Upper lobe of right lung (tissue), 1 donor: ENCODE results near the gene UBA5. TPM values are rescaled to one million over a fixed set of nuclear protein-coding genes. Genes with fewer than 3 reads are reported as not detected.

ENCODE experiments used
- ATAC-seq: fragments of 200-7000 bp; cut with Tn5 transposase; one replicate; pipeline ENCODE4 v1.9.1; 2020; ENCODE audit warnings: mild to moderate bottlenecking, moderate library complexity
- DNase-seq: peaks from one replicate; pipeline ENCODE4 v3.0.0-alpha.2; 2020
- H3K27ac ChIP-seq: fragments of 200-600 bp; one replicate; pipeline ENCODE4 v1.8.0; 2022
- H3K27me3 ChIP-seq: fragments of 200-600 bp; one replicate; pipeline ENCODE4 v1.8.0; 2022; ENCODE audit warnings: mild to moderate bottlenecking
- H3K36me3 ChIP-seq: fragments of 200-600 bp; one replicate; pipeline ENCODE4 v1.8.0; 2022
- H3K4me1 ChIP-seq: fragments of 200-600 bp; one replicate; pipeline ENCODE4 v1.8.0; 2022
- H3K4me3 ChIP-seq: fragments of 200-600 bp; one replicate; pipeline ENCODE4 v1.8.0; 2022; ENCODE audit warnings: mild to moderate bottlenecking
- H3K9me3 ChIP-seq: fragments of 200-600 bp; one replicate; pipeline ENCODE4 v1.8.0; 2022
- CTCF ChIP-seq: fragments of 200-600 bp; IDR thresholded peaks from one replicate; pipeline ENCODE4 v1.8.0; 2022; ENCODE audit warnings: antibody characterized with exemption
- intact Hi-C: fragments of 100-400 bp; cut with DNase I; formaldehyde crosslinking; loops from one replicate; pipeline ENCODE4 v1.11.0; 2022
- total RNA-seq: library from RNA; stranded (reverse); fragmentation: NEBNext Ultra II Directional; extraction: Animal tissue kit (Norgen Biotek cat#: 25700); gene quantifications from one replicate; pipeline ENCODE4 v1.2.1, GENCODE V29; 2021
- donor health status: DM: no; HTN: yes; CAD: no; lungs with severe emphysema.

Gene UBA5
- total RNA-seq, 1 donor from 2014 or later: 35.1 TPM

GRCh38 chr3:132660811-132661070, 612 bp downstream of the UBA5 start:
- DNase-seq: no peak
- Histone ChIP-seq H3K27ac (peak overlapping the region; percentile 97), H3K4me3 (peak overlapping the region; percentile 78), H3K4me1 (peaks cover 40% of the 10 kb centered on the region), H3K9me3 (no peaks in the 10 kb centered on the region), H3K36me3 (no peaks in the 10 kb centered on the region), H3K27me3 (no peaks in the 10 kb centered on the region)
- no peak for TF ChIP-seq CTCF
- intact Hi-C loops: no loop called here
- ATAC-seq: no peak

- peaks cover 40% of the 10 kb centered on the region for H3K4me1 ChIP-seq
- no peaks in the 10 kb centered on the region for H3K36me3 ChIP-seq
- H3K27ac ChIP-seq: peak overlapping the region; percentile 97
- H3K9me3 ChIP-seq: no peaks in the 10 kb centered on the region
- H3K4me3 ChIP-seq: peak overlapping the region; percentile 78
- DNase-seq: no peak
- intact Hi-C loops: no loop called here
- no peaks in the 10 kb centered on the region for H3K27me3 ChIP-seq
- TF ChIP-seq CTCF: no peak
- no peak for ATAC-seq
Observed at GRCh38 chr3:132661101-132661500, 972 bp downstream of the UBA5 start.

- H3K27me3 ChIP-seq: no peaks in the 10 kb centered on the region
- no peaks in the 10 kb centered on the region for H3K36me3 ChIP-seq
- peaks cover 35% of the 10 kb centered on the region for H3K4me1 ChIP-seq
- ATAC-seq (no peak), DNase-seq (no peak)
- intact Hi-C loops: no loop called here
- no peak overlapping the region for H3K27ac ChIP-seq
- no peaks in the 10 kb centered on the region for H3K9me3 ChIP-seq
- TF ChIP-seq CTCF: no peak
- H3K4me3 ChIP-seq: no peak overlapping the region
Observed at GRCh38 chr3:132662212-132662611, 2.1 kb downstream of the UBA5 start.

- Histone ChIP-seq H3K4me3 (no peak overlapping the region), H3K27me3 (no peaks in the 10 kb centered on the region), H3K4me1 (peaks cover 23% of the 10 kb centered on the region), H3K36me3 (peaks cover under 1% of the 10 kb centered on the region), H3K27ac (no peak overlapping the region), H3K9me3 (no peaks in the 10 kb centered on the region)
- intact Hi-C loops: no loop called here
- ATAC-seq (no peak), DNase-seq (no peak)
- TF ChIP-seq CTCF: no peak
Observed at GRCh38 chr3:132665230-132665745, 5.2 kb downstream of the UBA5 start.

- intact Hi-C loops: no loop called here
- Histone ChIP-seq H3K27me3 (no peaks in the 10 kb centered on the region), H3K4me1 (no peaks in the 10 kb centered on the region), H3K4me3 (no peak overlapping the region), H3K27ac (no peak overlapping the region), H3K9me3 (no peaks in the 10 kb centered on the region), H3K36me3 (peaks cover 40% of the 10 kb centered on the region)
- DNase-seq (no peak), ATAC-seq (no peak)
- no peak for TF ChIP-seq CTCF
Observed at GRCh38 chr3:132669256-132669777, 9.2 kb downstream of the UBA5 start.

GRCh38 chr3:132675408-132675807, 15.3 kb downstream of the UBA5 start:
- no peak for TF ChIP-seq CTCF

More at GRCh38 chr3:132675408-132675807, 15.3 kb downstream of the UBA5 start:
- ATAC-seq: no peak
- intact Hi-C loops: no loop called here
- no peaks in the 10 kb centered on the region for H3K4me1 ChIP-seq
- no peak overlapping the region for H3K4me3 ChIP-seq
- H3K9me3 ChIP-seq: no peaks in the 10 kb centered on the region
- H3K27me3 ChIP-seq: no peaks in the 10 kb centered on the region
- no peak overlapping the region for H3K27ac ChIP-seq
- no peak for DNase-seq
- peaks cover 100% of the 10 kb centered on the region for H3K36me3 ChIP-seq
